ENCODE data around the gene CDHR2.

The CDHR2 gene

DNA sequence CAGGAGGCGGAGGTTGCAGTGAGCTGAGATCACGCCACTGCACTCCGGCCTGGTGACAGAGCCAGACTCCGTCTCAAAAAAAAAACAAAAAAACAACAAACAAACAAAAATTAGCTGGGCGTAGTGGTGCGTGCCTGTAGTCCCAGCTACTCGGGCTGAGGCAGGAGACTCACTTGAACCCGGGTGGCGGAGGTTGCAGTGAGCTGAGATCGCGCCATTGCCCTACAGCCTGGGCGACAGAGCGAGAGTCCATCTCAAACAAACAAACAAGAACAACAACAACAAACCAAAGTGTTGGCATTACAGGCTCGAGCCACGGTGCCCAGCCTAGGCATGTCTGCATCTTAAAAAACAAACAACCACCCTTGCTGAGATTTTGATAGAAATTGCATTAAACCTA is 24.2 kb upstream of the CDHR2 start:
- no peak for ATAC-seq
- TF ChIP-seq BACH2 (CRISPR knock-in tag; IDR thresholded peaks at IDR 0.05; ENCODE audit: borderline replicate concordance) (no peak), ISL1 (CRISPR knock-in tag; IDR thresholded peaks at IDR 0.05) (no peak), OSR1 (CRISPR knock-in tag; IDR thresholded peaks at IDR 0.05) (no peak), ZFP30 (CRISPR knock-in tag; IDR thresholded peaks at IDR 0.05) (no peak), ZFP3 (CRISPR knock-in tag; IDR thresholded peaks at IDR 0.05) (no peak)
- TF ChIP-seq, protein P1, sequence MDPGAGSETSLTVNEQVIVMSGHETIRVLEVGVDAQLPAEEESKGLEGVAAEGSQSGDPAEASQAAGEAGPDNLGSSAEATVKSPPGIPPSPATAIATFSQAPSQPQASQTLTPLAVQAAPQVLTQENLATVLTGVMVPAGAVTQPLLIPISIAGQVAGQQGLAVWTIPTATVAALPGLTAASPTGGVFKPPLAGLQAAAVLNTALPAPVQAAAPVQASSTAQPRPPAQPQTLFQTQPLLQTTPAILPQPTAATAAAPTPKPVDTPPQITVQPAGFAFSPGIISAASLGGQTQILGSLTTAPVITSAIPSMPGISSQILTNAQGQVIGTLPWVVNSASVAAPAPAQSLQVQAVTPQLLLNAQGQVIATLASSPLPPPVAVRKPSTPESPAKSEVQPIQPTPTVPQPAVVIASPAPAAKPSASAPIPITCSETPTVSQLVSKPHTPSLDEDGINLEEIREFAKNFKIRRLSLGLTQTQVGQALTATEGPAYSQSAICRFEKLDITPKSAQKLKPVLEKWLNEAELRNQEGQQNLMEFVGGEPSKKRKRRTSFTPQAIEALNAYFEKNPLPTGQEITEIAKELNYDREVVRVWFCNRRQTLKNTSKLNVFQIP (CRISPR knock-in tag; IDR thresholded peaks at IDR 0.05; ENCODE audit: borderline replicate concordance, low read depth): no peak
- TF ChIP-seq, protein P2, sequence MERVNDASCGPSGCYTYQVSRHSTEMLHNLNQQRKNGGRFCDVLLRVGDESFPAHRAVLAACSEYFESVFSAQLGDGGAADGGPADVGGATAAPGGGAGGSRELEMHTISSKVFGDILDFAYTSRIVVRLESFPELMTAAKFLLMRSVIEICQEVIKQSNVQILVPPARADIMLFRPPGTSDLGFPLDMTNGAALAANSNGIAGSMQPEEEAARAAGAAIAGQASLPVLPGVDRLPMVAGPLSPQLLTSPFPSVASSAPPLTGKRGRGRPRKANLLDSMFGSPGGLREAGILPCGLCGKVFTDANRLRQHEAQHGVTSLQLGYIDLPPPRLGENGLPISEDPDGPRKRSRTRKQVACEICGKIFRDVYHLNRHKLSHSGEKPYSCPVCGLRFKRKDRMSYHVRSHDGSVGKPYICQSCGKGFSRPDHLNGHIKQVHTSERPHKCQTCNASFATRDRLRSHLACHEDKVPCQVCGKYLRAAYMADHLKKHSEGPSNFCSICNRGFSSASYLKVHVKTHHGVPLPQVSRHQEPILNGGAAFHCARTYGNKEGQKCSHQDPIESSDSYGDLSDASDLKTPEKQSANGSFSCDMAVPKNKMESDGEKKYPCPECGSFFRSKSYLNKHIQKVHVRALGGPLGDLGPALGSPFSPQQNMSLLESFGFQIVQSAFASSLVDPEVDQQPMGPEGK (CRISPR knock-in tag; IDR thresholded peaks at IDR 0.05; ENCODE audit: borderline replicate concordance): no peak

DNA sequence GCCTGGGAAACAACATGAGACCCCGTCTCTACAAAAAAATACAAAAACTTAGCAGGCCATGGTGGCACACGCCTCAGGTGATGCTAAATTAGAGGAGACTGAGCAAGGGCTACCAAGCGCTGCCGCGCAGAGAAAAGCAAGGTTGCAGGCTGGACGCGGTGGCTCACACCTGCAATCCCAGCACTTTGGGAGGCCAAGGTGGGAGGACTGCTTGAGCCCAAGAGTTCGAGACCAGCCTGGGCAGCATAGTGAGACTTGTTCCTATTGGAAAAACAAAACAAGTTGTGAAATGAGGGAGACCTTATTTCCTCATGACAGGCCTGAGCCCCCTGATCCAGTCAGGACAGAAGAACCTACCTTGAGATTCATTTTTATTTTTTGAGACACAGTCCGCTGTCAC is 23.5 kb upstream of the CDHR2 start:
- TF ChIP-seq ESRRG (CRISPR knock-in tag; IDR thresholded peaks at IDR 0.05) (no peak), ZNF70 (CRISPR knock-in tag; IDR thresholded peaks at IDR 0.05) (no peak), GLIS3 (CRISPR knock-in tag; IDR thresholded peaks at IDR 0.05) (no peak), RARB (CRISPR knock-in tag; IDR thresholded peaks at IDR 0.05) (no peak), SNAI2 (CRISPR knock-in tag; IDR thresholded peaks at IDR 0.05) (no peak), CSDC2 (CRISPR knock-in tag; IDR thresholded peaks at IDR 0.05) (no peak), ZC3H10 (CRISPR knock-in tag; IDR thresholded peaks at IDR 0.05) (no peak), ZNF8 (CRISPR knock-in tag; IDR thresholded peaks at IDR 0.05) (no peak)
- TF ChIP-seq, protein P3, sequence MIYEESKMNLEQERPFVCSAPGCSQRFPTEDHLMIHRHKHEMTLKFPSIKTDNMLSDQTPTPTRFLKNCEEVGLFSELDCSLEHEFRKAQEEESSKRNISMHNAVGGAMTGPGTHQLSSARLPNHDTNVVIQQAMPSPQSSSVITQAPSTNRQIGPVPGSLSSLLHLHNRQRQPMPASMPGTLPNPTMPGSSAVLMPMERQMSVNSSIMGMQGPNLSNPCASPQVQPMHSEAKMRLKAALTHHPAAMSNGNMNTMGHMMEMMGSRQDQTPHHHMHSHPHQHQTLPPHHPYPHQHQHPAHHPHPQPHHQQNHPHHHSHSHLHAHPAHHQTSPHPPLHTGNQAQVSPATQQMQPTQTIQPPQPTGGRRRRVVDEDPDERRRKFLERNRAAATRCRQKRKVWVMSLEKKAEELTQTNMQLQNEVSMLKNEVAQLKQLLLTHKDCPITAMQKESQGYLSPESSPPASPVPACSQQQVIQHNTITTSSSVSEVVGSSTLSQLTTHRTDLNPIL (CRISPR knock-in tag; IDR thresholded peaks at IDR 0.05; ENCODE audit: low read depth): no peak
- TF ChIP-seq, protein P4, sequence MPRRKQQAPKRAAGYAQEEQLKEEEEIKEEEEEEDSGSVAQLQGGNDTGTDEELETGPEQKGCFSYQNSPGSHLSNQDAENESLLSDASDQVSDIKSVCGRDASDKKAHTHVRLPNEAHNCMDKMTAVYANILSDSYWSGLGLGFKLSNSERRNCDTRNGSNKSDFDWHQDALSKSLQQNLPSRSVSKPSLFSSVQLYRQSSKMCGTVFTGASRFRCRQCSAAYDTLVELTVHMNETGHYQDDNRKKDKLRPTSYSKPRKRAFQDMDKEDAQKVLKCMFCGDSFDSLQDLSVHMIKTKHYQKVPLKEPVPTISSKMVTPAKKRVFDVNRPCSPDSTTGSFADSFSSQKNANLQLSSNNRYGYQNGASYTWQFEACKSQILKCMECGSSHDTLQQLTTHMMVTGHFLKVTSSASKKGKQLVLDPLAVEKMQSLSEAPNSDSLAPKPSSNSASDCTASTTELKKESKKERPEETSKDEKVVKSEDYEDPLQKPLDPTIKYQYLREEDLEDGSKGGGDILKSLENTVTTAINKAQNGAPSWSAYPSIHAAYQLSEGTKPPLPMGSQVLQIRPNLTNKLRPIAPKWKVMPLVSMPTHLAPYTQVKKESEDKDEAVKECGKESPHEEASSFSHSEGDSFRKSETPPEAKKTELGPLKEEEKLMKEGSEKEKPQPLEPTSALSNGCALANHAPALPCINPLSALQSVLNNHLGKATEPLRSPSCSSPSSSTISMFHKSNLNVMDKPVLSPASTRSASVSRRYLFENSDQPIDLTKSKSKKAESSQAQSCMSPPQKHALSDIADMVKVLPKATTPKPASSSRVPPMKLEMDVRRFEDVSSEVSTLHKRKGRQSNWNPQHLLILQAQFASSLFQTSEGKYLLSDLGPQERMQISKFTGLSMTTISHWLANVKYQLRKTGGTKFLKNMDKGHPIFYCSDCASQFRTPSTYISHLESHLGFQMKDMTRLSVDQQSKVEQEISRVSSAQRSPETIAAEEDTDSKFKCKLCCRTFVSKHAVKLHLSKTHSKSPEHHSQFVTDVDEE (CRISPR knock-in tag; IDR thresholded peaks at IDR 0.05): no peak
- TF ChIP-seq, protein P5, sequence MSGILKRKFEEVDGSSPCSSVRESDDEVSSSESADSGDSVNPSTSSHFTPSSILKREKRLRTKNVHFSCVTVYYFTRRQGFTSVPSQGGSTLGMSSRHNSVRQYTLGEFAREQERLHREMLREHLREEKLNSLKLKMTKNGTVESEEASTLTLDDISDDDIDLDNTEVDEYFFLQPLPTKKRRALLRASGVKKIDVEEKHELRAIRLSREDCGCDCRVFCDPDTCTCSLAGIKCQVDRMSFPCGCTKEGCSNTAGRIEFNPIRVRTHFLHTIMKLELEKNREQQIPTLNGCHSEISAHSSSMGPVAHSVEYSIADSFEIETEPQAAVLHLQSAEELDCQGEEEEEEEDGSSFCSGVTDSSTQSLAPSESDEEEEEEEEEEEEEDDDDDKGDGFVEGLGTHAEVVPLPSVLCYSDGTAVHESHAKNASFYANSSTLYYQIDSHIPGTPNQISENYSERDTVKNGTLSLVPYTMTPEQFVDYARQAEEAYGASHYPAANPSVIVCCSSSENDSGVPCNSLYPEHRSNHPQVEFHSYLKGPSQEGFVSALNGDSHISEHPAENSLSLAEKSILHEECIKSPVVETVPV (CRISPR knock-in tag; IDR thresholded peaks at IDR 0.05): no peak
- ATAC-seq: no peak

DNA sequence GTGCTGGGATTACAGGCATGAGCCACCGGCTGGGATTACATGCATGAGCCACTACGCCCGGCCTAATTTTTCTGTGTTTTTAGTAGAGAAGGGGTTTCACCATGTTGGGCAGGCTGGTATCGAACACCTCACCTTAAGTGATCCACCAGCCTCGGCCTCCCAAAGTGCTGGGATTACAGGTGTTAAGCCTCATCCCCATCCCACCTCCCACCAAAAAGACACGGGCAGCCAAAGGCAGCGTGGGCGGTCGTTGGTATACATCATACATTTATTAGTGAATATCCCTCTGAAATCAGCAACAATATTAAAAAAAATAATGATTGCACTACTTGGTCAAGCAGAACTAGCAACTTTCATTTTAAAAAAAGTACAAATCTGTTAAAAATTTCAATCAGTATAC is 22.7 kb upstream of the CDHR2 start:
- no peak for ATAC-seq

More for the DNA sequence above, 22.7 kb upstream of the CDHR2 start:
- TF ChIP-seq, protein P3 (CRISPR knock-in tag; IDR thresholded peaks at IDR 0.05; ENCODE audit: low read depth): no peak
- TF ChIP-seq ZC3H10 (CRISPR knock-in tag; IDR thresholded peaks at IDR 0.05): no peak
- TF ChIP-seq PPARA (CRISPR knock-in tag; IDR thresholded peaks at IDR 0.05; ENCODE audit: borderline replicate concordance): no peak
- TF ChIP-seq, protein P5 (CRISPR knock-in tag; IDR thresholded peaks at IDR 0.05): no peak
- no peak for TF ChIP-seq ZFP3 (CRISPR knock-in tag; IDR thresholded peaks at IDR 0.05)
- TF ChIP-seq OSR1 (CRISPR knock-in tag; IDR thresholded peaks at IDR 0.05): no peak
- no peak for TF ChIP-seq ARNTL (CRISPR knock-in tag; IDR thresholded peaks at IDR 0.05; ENCODE audit: borderline replicate concordance, low read depth)
- TF ChIP-seq, protein P1 (CRISPR knock-in tag; IDR thresholded peaks at IDR 0.05; ENCODE audit: borderline replicate concordance, low read depth): no peak
- no peak for TF ChIP-seq GLIS3 (CRISPR knock-in tag; IDR thresholded peaks at IDR 0.05)
- TF ChIP-seq ZFP30 (CRISPR knock-in tag; IDR thresholded peaks at IDR 0.05): no peak
- TF ChIP-seq TOX (CRISPR knock-in tag; IDR thresholded peaks at IDR 0.05; ENCODE audit: borderline replicate concordance): no peak
- TF ChIP-seq ESRRG (CRISPR knock-in tag; IDR thresholded peaks at IDR 0.05): no peak
- TF ChIP-seq ISL1 (CRISPR knock-in tag; IDR thresholded peaks at IDR 0.05): no peak
